Measurements from ENCODE around the gene FAM8A1.
A peak's percentile ranks its signal among the peaks of the same experiment; 100 is the strongest.
"Not testable (repeated sequence)": the region's sequence is repeated elsewhere in the genome, so short reads cannot be mapped to it uniquely, and the experiment has no call there.

FAM8A1 gene, protein sequence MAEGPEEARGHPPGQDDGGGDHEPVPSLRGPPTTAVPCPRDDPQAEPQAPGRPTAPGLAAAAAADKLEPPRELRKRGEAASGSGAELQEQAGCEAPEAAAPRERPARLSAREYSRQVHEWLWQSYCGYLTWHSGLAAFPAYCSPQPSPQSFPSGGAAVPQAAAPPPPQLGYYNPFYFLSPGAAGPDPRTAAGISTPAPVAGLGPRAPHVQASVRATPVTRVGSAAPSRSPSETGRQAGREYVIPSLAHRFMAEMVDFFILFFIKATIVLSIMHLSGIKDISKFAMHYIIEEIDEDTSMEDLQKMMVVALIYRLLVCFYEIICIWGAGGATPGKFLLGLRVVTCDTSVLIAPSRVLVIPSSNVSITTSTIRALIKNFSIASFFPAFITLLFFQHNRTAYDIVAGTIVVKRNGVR

GRCh38 chr6:17599877-17600526, at the start of gene FAM8A1:
Gene FAM8A1, plus strand, starts transcription at chr6:17600302. Its CDS starts 108 bp downstream, at chr6:17600410.
- peak within 1 kb of the TSS; percentile 72 for H3K4me3 ChIP-seq (ENCODE audit: low read depth, low read length)

GRCh38 chr6:17551383-17551958, 48.6 kb upstream of the FAM8A1 start:
- no peak overlapping the region for H3K4me3 ChIP-seq (ENCODE audit: low read depth, low read length)

GRCh38 chr6:17552861-17553260, 47.2 kb upstream of the FAM8A1 start:
- no peak overlapping the region for H3K4me3 ChIP-seq (ENCODE audit: low read depth, low read length)

DNA sequence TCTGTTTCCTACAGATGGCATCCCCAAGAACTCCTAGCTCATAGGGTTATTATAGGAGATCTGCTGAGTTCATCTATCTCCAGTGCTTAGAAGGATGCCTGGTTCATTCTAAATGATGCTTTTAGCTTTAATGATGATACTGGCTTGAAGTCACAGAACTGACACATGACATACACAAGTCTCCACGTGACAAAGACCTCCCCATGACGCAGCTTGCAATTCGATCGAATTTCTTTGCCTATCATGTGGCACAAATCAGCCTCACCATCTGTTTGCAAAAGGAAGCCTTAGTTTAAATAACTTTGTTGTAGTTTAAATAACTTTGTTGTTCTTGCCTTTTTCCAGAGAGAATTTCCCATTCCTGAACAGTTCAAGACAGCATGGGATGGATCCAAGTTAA, 44.1 kb upstream of the FAM8A1 start:
- H3K4me3 ChIP-seq (ENCODE audit: low read depth, low read length), result no peak overlapping the region

DNA sequence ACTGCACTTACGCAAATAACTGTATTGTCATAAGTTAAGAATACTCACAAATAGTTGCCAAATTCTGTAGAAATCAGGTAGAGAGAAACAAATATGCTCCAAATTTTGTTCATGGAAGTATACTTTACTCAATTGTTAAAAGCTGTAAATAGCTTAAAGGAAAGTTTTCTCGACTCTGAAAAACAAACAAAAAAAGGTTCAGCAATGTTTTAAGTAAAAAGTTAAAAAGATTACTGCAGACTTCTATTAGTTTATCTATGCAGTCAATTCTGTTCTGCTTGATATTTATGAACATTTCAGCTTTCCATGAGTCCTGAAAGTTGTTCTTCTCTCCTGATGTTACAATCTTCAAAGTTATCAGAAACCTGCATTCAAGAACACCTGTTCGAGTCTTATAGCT, 37.5 kb upstream of the FAM8A1 start:
- no peak overlapping the region for H3K4me3 ChIP-seq (ENCODE audit: low read depth, low read length)

DNA sequence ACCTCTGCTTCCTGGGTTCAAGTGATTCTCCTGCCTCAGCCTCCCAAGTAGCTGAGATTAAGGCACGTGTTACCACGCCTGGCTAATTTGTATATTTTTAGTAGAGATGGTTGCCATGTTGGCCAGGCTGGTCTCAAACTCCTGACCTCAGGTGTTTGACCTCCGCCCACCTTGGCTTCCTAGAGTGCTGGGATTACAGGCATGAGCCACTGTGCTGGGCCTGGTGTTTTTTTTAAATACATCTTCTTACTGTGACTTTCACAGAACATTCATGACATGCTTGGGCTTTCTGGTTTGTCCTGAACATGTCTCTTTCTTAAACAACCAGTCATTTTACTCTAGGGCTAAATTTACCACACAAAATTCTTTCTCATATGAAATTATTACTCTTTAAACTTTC, 34.7 kb upstream of the FAM8A1 start:
- H3K4me3 ChIP-seq (ENCODE audit: low read depth, low read length), result no peak overlapping the region

GRCh38 chr6:17574866-17575560, 25.1 kb upstream of the FAM8A1 start:
- H3K4me3 ChIP-seq (ENCODE audit: low read depth, low read length), result no peak overlapping the region

DNA sequence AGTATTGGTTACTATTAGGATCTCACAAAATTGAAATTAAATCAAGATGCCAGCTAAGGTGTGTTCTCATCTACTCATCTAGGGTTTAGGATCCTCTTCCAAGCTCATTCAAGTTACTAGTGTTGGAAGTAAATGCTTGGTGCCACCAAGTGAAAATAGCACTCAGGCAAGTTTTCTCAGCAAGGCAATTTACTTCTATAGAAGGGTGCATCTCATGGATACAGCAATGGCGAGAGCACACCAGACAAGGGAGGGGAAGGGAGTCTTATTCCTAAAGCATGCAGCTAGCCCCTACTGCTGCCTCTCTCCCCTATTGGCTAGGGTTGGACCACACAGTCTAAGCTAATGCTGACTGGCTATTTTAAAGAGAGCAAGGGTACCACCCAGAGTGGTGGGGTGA, 23.0 kb upstream of the FAM8A1 start:
- H3K4me3 ChIP-seq (ENCODE audit: low read depth, low read length), result no peak overlapping the region

GRCh38 chr6:17580518-17581048, 19.5 kb upstream of the FAM8A1 start:
- H3K4me3 ChIP-seq (ENCODE audit: low read depth, low read length), result no peak overlapping the region

DNA sequence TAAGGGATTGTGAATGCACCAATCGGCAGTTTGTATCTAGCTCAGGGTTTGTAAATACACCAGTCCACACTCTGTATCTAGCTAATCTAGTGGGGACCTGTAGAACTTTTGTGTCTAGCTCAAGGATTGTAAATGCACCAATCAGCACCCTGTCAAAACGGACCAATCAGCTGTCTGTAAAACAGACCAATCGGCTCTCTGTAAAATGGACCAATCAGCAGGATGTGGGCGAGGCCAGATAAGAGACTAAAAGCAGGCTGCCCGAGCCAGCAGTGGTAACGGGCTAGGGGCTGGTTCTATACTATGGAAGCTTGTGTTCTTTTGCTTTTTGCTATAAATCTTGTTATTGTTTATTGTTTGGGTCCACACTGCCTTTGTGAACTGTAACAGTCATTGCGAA, 18.8 kb upstream of the FAM8A1 start:
- not testable (repeated sequence) for H3K4me3 ChIP-seq (ENCODE audit: low read depth, low read length)

GRCh38 chr6:17583811-17584210, 16.3 kb upstream of the FAM8A1 start:
- no peak overlapping the region for H3K4me3 ChIP-seq (ENCODE audit: low read depth, low read length)

DNA sequence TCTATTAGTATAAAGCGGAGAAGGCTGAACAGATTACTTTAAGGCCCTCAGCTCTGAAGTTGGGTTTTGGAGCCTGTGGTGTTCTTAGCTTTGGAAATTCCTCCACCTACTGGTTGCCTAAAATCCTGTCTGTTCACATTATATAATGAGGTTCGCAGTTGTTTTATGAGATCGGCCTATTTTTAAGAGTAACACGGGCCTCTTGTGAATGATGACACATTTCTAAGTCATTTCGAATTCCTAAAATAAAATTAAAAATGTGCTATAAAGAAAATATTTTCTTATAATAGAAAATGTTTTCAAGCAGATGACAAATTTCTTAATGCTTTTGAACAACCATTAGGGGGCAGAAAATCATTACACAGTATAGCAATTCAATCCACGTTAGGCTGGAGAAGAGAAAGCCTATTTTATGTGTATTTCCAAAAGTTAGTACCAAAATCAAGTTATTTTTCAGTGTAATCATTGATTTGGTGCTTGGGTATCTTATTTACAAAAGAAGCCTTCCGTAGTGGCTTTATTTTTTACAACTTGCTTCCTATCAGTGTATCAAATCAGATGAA, 15.8 kb upstream of the FAM8A1 start:
- H3K4me3 ChIP-seq (ENCODE audit: low read depth, low read length), result no peak overlapping the region

GRCh38 chr6:17585766-17586490, 14.2 kb upstream of the FAM8A1 start:
- no peak overlapping the region for H3K4me3 ChIP-seq (ENCODE audit: low read depth, low read length)

GRCh38 chr6:17586623-17587022, 13.5 kb upstream of the FAM8A1 start:
- not testable (repeated sequence) for H3K4me3 ChIP-seq (ENCODE audit: low read depth, low read length)

- no peak overlapping the region for H3K4me3 ChIP-seq (ENCODE audit: low read depth, low read length)
Observed at GRCh38 chr6:17588011-17588410, 12.1 kb upstream of the FAM8A1 start.

DNA sequence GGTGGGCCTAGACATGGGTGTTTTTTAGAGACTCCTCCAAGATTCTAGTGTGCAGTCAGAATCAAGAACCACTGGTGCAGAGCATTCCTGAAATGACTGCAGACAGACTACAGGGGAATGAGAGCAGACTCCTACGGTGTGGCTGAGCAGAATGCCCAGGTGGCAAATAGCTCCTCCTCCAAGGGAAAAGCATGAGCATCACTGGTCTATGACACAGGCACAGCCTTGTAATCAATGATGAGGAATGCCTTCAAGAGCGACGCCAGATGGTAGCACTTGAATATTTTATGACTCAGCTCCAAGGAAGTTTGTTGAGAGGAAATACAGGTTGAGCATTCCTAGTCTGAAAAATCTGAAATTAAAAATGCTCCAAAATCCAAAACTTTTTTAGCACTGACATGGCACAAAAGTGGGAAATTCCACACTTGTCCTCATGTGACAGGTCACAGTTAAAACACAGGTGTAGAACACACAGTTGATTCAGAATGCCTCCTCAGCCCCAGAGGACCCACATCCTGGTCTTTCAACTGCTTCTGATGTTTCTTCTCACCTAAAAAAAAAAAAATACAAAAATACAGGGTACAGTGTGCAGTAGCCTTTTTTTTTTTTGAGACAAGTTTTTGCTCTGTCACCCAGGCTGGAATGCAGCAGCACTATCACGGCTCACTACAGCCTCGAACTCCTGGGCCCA, 10.6 kb upstream of the FAM8A1 start:
- H3K4me3 ChIP-seq (ENCODE audit: low read depth, low read length), result no peak overlapping the region

DNA sequence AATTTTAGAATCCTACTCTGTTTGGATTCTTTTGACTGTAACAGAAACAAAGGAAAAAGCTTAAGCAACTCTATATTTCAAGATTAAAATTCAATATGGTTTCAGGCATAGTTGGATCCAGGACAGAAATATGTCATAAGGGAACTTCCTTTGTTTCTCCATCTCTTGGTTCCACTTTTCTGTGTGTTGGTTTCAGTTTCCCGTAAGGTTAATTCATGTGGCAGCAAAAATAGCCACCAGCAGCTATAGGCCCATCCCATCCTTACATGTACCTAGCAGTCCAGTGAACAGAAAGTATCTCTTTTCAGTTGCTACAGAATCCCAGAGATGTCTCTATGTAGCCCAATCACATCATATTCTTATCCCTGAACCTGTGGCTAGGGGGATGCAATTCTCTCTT, 8.8 kb upstream of the FAM8A1 start:
- H3K4me3 ChIP-seq (ENCODE audit: low read depth, low read length), result no peak overlapping the region

DNA sequence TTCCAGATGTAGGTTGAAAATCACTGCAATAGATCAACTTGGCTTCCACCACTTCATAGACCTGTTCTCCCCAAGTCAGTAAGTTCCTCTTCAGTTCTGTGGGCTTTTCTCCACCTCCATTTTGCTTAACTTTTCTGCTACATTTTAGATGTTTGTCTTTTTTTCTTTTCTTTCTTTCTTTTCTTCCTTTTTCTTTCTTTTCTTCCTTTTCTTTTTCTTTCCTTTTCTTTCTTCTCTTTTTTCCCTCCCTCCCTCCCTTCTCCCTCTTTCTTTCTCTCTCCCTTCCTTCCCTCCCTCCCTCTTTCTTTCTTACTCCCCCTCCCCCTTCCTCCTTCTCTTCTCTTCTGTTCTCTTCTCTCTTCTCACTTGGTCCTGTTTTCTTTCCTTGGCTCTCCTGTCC, 6.9 kb upstream of the FAM8A1 start:
- H3K4me3 ChIP-seq (ENCODE audit: low read depth, low read length), result no peak overlapping the region

DNA sequence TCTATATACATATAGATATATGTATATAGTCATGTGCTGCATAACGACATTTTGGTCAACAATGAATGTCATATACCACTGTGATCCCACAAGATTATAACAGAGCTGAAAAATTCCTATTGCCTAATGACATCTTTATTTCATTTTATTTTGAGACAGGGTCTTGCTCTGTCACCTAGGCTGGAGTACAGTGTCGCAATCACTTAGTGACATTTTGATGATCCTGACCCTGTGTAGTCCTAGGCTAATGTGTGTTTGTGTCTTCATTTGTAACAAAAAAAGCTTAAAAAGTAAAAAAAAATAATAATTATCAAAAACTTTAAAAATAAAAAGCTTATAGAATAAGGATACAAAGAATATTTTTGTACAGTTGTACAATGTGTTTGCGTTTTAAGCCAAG, 4.0 kb upstream of the FAM8A1 start:
- no peak overlapping the region for H3K4me3 ChIP-seq (ENCODE audit: low read depth, low read length)

Data from iPS-11a (cell line).